ENCODE results near the gene RPL23.

The RPL23 gene

DNA sequence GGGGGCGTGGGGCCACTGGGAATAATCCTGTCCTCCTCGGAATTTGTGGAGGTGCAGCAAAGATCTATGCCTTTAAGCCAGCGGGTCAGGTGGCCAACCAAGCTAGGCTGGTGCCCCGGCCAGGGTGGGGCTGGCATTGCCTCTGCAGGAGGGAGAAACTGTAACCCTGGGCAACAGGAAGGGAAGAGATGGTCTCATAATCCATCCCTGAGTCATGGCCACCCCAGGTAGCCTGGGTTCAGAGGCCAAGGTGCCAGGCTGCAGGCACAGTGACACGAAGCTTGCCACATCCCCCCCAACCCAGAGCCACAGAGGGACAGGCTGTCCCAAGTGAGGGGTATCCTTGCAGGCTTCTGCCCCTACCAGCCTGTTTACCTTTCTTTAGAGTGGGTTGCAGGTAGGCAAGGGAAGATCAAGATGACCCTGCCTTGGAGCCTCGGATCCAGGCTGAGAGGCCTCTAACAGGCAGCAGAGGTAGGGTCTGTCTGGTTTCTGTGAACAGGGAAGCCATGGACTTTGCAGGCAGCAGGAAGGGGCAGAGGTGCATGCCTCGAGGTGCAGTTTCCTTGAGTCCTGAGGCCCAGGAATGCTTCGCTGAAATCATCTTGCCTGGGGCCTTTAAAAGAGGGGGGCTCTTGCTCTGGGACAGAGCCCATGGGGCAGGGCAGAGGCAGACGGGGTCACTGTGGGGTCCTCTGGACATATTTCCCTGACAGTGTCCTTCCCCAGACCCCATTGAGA, 20.3 kb upstream of the RPL23 start:
- no peaks in the 10 kb centered on the region for H3K9me3 Mint-ChIP-seq
- H3K36me3 Mint-ChIP-seq = peaks cover 2% of the 10 kb centered on the region
- peaks cover 76% of the 10 kb centered on the region for H3K4me1 Mint-ChIP-seq
- no peaks in the 10 kb centered on the region for H3K27me3 Mint-ChIP-seq
- peak overlapping the region; percentile 42 for H3K4me3 Mint-ChIP-seq
- peak overlapping the region; percentile 81 for H3K27ac Mint-ChIP-seq

DNA sequence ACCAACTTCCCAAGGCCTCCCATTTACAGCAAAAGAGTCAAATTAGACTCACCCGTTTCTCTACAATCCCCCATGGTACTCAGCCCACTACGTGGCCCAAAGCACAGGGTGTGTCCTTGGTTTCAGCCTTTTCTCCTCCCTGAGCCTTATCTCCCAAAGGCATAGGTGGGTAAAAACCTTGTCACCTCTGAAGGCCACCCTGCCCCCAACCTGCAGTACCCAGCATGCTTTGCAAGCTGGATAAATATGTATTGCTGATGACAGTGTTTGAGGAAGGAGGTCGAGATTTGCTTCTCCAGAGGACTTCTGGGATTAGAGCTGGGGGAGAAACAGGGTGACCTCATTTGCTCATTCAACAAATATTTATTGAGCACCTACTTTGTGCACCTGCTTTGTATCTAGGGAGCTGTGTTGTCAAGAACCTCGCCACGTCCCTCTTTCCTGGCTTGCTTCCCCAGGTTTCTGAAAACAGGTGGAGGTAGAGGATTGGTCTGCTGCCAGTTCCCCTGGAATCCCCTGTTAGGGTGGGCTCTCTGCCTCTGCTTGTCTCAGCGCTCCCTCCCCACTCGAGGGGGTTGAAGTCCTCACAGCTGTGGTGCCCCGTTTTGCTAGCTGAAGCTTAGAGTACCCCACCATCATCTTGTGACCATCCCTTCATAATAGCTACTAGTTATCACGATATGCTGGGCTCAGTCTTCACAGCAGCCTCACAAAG, 19.3 kb upstream of the RPL23 start:
- peaks cover 2% of the 10 kb centered on the region for H3K36me3 Mint-ChIP-seq
- peak overlapping the region; percentile 99 for H3K4me3 Mint-ChIP-seq
- peak overlapping the region; percentile 96 for H3K27ac Mint-ChIP-seq
- no peaks in the 10 kb centered on the region for H3K27me3 Mint-ChIP-seq
- H3K9me3 Mint-ChIP-seq = no peaks in the 10 kb centered on the region
- H3K4me1 Mint-ChIP-seq = peaks cover 76% of the 10 kb centered on the region

DNA sequence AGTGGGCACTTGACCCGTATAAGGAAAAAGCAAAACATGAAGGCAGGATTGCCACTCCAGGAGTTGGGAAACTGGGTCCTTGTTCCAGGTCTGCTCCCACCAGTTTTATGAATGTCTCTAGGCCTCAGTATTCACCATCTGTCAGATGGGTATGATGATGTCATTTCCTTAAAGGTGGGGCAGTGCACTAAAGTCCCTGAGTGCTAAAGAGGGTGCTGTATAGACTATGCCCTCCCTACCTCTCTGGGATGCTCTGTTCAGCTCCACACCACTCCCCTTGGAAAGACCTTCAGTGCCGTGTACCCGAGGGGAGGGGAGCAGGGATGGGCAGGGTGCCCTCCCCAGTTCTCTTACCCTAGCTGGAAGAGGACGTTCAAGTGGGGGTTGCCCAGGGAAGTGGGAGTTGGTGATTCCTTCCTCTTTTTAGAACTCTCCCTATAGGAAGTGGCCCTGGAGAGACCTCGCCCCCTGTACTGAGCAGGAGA, 18.5 kb upstream of the RPL23 start:
- H3K27ac Mint-ChIP-seq = peak overlapping the region; percentile 96
- peaks cover 2% of the 10 kb centered on the region for H3K36me3 Mint-ChIP-seq
- H3K27me3 Mint-ChIP-seq = no peaks in the 10 kb centered on the region

DNA sequence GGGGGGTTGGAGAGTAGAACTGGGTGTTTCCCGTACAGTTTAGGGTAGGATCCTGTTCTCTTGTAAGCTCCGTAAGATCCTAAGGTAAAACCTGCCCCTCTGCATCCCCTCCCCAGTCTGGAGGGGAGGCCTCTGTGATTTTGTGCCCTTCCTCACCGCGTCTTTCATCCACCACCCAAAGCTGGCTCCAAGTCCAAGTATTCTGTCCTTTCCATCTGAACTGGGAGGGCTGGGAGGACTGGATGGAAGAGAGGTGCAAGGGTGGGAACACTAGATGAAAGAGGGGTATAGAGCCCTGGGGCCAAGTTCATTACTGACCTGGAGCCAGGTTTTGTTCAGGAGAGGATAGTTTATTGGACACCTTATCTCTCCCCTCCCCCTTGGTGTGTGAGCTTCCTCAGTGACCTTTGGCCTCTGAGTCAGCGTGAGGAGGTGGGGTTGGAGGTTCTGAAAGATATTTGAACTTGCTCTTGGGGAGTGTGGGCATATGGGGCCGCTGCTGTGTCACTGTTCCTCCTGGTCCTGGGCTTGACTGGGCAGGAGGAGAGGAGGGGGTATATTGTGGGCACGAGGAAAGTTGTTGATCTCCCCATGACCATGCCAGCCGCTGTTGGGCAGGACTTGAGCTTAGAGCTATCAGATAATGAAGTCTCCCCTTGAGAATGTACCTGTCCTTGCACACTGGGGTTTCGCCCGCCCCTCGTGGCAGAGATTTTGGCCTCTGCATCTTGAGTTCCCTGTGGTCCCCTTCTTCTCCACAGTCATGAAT, 17.9 kb upstream of the RPL23 start:
- Mint-ChIP-seq H3K4me1 (peaks cover 67% of the 10 kb centered on the region), H3K27me3 (no peaks in the 10 kb centered on the region), H3K4me3 (peak overlapping the region; percentile 99), H3K27ac (peak overlapping the region; percentile 96), H3K9me3 (no peaks in the 10 kb centered on the region), H3K36me3 (peaks cover 2% of the 10 kb centered on the region)

More for the DNA sequence above, 18.5 kb upstream of the RPL23 start:
- Mint-ChIP-seq H3K4me1 (peaks cover 74% of the 10 kb centered on the region), H3K4me3 (peak overlapping the region; percentile 99), H3K9me3 (no peaks in the 10 kb centered on the region)

DNA sequence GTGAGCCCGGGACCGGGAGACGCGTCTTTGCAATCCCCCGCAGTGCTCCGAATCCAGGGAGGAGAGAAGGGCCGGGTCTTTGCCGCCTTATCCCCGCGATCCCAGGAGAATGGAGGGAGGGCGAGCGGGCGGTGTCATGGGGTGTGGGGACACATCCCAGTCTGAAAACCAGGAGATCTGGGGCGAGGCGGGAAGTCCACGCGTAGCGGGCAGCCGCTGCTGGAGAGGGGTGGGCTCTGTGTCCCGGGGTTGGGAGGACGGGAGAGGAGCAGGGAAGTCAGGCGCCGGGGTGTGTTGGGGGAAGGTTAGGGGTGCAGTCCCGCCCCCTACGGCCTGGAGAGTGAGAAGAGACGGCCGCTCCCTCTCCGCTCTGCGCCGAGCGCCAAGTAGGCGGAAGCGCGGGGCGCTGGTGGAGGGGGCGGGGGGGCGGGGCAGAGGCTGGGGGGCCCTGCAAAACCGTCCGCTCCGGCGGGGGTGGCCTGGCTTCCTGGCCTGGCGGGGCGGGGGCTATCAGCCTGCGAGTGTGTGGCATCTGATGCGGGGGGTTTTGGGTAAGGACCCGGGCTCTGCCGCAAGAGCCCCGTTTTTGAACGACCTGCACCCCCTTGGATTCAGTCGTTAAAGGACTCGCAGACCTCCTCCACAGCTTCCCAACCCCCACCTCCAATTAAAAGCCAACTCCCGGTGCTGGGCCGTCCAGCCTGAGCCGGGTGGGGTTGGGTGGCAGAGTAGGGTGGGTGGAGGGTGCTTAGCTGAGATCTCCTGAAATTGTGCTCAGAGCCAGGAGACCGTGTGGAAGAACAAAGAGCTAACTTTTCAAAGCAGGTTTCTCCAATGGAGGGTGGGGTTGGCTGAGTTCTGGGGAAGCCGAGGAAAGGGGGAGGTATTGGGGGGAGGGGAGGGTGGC, 17.0 kb upstream of the RPL23 start:
- H3K36me3 Mint-ChIP-seq = peaks cover 2% of the 10 kb centered on the region
- no peaks in the 10 kb centered on the region for H3K9me3 Mint-ChIP-seq
- H3K27ac Mint-ChIP-seq = peak overlapping the region; percentile 96
- peaks cover 61% of the 10 kb centered on the region for H3K4me1 Mint-ChIP-seq
- H3K4me3 Mint-ChIP-seq = peak overlapping the region; percentile 99
- H3K27me3 Mint-ChIP-seq = no peaks in the 10 kb centered on the region

DNA sequence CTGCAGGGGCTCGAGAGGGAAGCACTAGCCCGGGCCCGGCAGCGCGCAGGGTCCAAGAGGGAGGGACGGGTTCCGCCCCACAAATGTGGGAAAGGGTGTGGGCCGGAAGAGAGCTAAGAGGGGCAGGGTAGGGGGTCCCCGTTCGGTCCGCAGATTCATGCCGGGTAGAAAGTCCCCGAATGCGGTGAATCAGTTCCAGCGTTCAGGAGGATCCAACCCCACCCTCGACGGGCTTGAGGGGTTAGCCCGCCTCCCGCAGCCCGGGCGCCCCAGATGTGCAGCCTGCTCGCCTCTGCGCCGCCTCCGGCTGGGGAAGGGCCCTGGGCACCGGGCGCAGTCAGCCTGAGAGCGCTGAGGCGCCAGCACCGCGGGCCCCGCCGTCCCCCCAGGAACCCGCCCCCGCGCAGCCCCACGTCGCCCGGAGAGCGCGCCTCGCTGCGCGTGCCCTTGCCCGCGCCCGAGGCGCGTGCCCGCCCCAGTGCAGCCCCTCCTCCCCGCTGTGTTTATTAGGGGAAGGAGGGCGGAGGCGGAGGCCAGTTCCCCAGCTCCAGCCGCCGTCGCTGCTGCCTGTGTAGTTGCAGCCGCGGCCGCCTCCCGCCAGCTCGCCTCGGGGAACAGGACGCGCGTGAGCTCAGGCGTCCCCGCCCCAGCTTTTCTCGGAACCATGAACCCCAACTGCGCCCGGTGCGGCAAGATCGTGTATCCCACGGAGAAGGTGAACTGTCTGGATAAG, 16.2 kb upstream of the RPL23 start, which contains the start of gene LASP1:
LASP1 (plus strand) TSS at position 533 of the 733 bp plus-strand sequence; CDS start at position 665, 132 bp downstream.
- H3K4me1 Mint-ChIP-seq = peaks cover 54% of the 10 kb centered on the region
- no peaks in the 10 kb centered on the region for H3K9me3 Mint-ChIP-seq
- H3K36me3 Mint-ChIP-seq = peaks cover 2% of the 10 kb centered on the region
- no peaks in the 10 kb centered on the region for H3K27me3 Mint-ChIP-seq
- peak within 1 kb of the TSS; percentile 100 for H3K27ac Mint-ChIP-seq
- peak within 1 kb of the TSS; percentile 99 for H3K4me3 Mint-ChIP-seq

DNA sequence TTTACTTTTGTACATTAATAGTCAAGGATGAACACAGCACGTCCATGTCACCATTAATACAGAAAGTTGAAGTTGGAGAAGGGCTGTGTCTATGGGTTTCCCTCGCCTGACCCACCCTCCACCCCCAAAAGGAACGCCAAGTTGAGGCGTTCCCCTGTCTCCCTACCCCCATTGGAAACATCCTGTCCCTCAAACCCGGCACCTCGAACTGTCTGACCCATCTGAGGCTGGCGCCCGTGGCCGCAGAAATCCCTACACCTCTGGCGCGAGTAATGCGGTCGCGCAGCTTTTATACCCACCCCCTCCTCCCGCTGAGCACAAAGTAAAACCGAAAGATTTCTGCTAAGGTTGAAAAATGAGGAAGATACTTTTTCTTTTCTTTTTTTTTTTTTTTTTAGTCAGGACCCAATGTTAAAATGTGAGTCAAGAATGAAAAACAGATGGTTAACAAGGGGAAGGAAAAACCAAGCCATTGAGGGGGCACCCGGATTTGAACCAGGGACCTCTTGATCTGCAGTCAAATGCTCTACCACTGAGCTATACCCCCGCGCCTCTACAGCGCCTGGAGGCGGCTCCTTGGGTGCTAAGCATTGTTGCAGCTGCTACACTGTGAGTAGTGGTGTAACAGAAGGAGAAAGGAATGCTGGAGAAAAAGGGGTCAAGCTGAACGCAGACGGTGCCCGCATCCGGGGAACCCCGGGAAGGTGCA, 15.4 kb upstream of the RPL23 start:
- Mint-ChIP-seq H3K4me3 (peak overlapping the region; percentile 99), H3K27me3 (no peaks in the 10 kb centered on the region), H3K9me3 (no peaks in the 10 kb centered on the region), H3K4me1 (peaks cover 49% of the 10 kb centered on the region), H3K36me3 (peaks cover 2% of the 10 kb centered on the region), H3K27ac (peak overlapping the region; percentile 100)

DNA sequence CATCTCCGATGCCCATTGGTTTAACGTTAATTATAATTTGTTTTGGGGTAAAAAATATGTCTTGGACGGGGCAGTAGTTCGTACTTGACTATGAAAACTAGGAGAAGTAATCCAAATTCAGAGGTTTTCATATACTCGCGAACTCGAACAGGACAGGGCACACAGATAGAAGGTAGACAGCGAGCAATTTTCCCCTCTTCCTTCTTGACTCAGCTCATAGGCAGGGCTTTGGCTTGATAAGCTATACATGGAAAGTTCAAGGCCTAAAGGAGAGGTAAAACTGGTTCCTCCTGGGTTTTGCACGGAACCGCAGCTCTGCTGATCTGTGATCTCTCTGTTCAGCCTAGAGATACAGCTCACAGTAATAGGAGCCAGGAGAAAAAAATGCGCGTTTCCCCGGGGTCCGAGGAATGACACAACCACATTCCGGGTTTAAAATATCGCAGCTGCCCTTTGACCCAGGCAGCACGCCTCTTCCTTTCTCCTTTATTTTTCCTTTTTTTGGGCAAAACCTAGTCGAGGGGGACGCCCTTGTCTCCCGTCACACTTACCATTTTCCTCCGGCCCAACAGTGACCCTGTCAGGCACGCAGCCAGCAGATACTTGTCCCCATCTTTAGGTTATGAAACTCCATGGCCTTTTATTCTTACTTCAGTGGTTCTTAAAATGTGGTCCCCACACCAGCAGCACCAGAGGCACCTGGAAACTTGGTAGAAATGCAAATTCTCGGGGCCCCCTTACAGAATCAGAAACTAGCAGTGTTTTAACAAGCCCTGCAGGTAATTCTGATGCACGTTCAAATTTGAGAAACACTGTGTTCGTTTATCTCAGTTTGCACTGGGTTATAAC, 14.7 kb upstream of the RPL23 start:
- Mint-ChIP-seq H3K27ac (peak overlapping the region; percentile 100), H3K27me3 (no peaks in the 10 kb centered on the region), H3K4me1 (peaks cover 41% of the 10 kb centered on the region), H3K4me3 (peak overlapping the region; percentile 99), H3K36me3 (peaks cover 2% of the 10 kb centered on the region), H3K9me3 (no peaks in the 10 kb centered on the region)

DNA sequence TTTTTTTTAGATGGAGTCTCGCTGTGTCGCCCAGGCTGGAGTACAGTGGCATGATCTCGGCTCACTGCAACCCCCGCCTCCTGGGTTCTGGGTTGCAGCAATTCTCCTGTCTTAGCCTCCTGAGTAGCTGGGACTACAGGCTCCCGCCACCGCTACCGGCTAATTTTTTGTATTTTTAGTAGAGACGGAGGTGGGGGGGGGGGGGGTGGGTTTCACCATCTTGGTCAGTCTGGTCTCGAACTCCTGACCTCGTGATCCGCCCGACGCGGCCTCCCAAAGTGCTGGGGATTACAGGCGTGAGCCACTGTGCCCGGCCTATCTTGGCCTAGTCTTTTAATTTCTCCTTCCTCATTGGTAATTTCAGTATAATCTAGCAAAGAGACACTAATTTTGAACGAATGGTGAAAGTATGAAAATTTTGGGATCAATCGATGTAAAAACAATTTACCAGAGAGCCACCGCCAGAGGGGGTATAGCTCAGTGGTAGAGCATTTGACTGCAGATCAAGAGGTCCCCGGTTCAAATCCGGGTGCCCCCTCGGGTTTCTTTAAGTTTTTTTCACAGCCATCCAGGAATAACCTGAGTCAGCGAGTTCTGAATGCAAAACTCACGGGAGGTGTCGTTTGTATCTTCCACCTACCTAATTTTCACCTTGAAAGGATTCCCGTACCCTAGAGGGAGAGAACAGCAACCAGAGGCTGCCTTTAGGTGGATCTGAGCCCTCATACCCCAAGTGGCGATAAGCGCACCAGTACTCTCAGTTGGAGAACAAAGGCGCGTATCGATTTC, 13.9 kb upstream of the RPL23 start:
- Mint-ChIP-seq H3K9me3 (no peaks in the 10 kb centered on the region), H3K4me1 (peaks cover 33% of the 10 kb centered on the region), H3K27me3 (no peaks in the 10 kb centered on the region), H3K36me3 (peaks cover 2% of the 10 kb centered on the region), H3K4me3 (peak overlapping the region; percentile 99), H3K27ac (peak overlapping the region; percentile 100)

DNA sequence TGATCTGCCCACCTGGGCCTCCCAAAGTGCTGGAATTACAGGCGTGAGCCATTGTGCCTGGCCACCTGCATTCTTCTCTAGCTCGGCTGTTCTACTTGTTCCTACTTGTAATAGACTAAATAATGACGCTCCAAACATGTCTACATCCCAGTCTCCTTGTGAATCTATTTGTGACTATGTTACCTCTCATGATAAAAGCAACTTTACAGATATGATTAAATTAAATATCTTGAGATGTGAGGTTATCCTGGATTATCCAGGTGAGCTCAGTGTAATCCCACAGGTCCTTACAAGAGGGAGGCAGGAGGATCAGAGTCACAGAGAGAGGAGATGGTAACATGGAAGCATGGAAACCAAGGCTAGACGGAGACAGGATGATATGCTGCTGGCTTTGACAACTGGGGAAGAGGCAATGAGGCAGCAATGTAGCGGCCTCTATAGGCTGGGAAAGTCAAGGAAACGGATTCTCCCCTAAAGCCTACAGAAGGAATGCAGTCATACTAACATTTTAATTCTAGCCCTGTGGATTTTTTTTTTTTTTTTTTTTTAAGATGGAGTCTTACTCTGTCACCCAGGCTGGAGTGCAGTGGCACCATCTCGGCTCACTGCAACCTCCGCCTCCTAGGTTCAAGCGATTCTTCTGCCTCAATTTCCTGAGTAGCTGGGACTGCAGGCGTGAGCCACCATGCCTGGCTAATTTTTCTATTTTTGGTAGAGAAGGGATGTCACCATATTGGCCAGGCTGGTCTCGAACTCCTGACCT, 11.3 kb upstream of the RPL23 start:
- H3K4me3 Mint-ChIP-seq = no peak overlapping the region
- H3K9me3 Mint-ChIP-seq = no peaks in the 10 kb centered on the region
- H3K27me3 Mint-ChIP-seq = no peaks in the 10 kb centered on the region
- H3K36me3 Mint-ChIP-seq = peaks cover 2% of the 10 kb centered on the region
- peak overlapping the region; percentile 60 for H3K27ac Mint-ChIP-seq
- H3K4me1 Mint-ChIP-seq = peaks cover 20% of the 10 kb centered on the region

DNA sequence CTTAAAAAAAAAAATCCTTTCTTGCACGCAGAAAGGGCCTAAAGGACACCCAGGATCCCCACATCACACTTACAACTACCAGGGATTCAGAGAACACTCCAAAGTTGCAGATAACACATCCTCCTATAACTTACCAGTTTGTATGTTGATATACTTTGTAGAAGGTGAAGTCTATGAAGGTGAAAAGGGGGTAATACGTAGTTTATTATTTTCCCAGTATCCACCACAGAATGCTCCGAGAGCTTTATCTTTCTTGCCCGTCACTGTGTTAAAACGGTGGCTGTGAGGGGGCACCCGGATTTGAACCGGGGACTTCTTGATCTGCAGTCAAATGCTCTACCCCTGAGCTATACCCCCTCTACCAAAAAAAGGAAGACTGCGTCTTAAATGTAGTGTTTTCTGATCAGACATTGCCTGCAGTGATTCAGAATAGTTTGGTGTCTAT, 7.9 kb upstream of the RPL23 start:
- Mint-ChIP-seq H3K27ac (no peak overlapping the region), H3K27me3 (no peaks in the 10 kb centered on the region), H3K36me3 (no peaks in the 10 kb centered on the region), H3K4me1 (peaks cover 3% of the 10 kb centered on the region), H3K9me3 (no peaks in the 10 kb centered on the region), H3K4me3 (no peak overlapping the region)

DNA sequence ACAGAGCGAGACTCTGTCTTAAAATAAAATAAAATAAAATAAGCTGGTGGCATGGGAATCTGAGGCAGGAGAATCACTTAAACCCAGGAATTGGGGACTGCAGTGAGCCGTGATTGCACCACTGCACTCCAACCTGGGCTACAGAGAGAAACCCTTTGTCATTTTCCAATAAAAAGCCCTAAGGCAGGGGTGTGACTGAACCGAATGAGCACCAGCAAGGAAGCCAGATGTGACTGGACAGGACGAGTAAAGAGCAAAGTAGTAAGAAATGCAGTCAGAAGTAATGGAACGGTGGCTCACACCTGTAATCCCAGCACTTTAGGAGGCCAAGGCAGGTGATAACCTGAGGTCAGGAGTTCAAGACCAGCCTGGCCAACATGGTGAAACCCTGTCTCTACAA, 3.8 kb upstream of the RPL23 start:
- peaks cover 13% of the 10 kb centered on the region for H3K36me3 Mint-ChIP-seq
- no peak overlapping the region for H3K4me3 Mint-ChIP-seq
- no peaks in the 10 kb centered on the region for H3K9me3 Mint-ChIP-seq
- H3K4me1 Mint-ChIP-seq = peaks cover 13% of the 10 kb centered on the region
- H3K27ac Mint-ChIP-seq = no peak overlapping the region
- no peaks in the 10 kb centered on the region for H3K27me3 Mint-ChIP-seq
